Ureter (tissue), 1 donor: ENCODE data around the gene SORD. TPM values are rescaled to one million over a fixed set of nuclear protein-coding genes. Genes with fewer than 3 reads are reported as not detected.
"Not testable (repeated sequence)": the region's sequence is repeated elsewhere in the genome, so short reads cannot be mapped to it uniquely, and the experiment has no call there.

Experiments
- DNase-seq: peaks from one replicate; pipeline ENCODE4 v3.0.0-alpha.2; 2020; ENCODE audit warnings: low spot score
- total RNA-seq: library from RNA; stranded (reverse); gene quantifications from one replicate; pipeline ENCODE4 v1.2.4, GENCODE V29; 2023
- donor health status: DM: yes; HTN: yes; CAD: no.

SORD gene
- total RNA-seq, 1 donor from 2014 or later, result 43.1 TPM

DNA sequence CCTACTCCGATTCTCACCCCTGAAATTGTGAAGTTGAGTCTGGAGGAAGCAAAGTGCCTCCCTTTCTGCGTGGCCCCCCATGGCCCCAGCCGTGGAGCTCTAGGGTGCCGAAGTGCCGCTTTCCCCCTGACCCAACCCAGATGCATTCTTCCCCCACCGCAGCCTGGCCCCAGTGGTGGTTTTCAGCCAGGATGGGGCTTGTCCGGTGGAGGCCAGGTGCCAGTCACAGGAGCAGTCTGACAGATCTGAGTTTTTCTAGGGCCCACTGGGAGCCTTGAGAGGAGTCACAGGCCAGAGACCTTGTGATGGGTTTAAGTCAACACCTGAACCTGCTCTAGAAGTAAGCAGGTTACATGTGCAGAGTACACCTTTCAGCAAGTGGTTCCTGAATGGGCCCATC lies 39.3 kb downstream of the SORD start:
- DNase-seq, result not testable (repeated sequence)

DNA sequence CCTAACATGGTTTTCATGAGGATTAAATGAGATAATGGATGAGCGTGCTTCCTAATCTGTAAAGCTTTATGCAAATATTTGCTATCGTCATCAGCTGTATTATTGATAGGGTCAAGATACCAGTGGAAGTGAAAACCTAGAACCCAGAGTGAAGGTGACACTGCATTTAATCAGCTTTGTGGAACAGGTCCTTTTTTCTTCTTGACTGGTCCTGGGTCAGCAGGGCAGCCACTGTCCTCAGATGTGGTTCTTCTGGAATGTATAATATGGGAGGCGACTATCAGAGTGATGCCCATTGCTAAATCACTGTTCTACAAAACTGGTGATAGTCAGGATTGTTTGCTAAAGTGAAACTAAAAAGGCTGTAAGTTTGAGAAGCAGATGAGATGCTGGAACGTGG lies 41.4 kb downstream of the SORD start:
- DNase-seq, result no peak

DNA sequence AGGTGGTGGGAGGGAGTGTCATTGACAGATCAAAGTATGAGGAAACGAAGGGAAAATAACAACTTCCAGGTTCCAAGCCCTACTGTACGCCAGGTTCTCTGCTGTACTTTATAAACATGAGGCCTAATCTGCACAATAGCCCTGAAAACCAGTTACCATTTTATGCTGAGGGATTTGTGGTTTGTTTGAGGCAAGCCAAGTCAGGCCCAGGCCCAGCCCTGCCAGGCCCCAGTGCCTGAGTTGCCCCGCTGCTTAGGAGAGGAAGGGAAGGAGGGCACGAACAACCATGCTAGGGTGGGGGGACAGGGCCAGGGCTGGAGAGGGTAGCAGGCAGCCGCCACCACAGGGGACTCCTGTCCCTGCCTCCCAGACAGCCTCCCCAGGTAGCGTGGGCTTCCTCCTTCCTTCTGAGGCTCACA lies 47.0 kb downstream of the SORD start:
- DNase-seq, result not testable (repeated sequence)

DNA sequence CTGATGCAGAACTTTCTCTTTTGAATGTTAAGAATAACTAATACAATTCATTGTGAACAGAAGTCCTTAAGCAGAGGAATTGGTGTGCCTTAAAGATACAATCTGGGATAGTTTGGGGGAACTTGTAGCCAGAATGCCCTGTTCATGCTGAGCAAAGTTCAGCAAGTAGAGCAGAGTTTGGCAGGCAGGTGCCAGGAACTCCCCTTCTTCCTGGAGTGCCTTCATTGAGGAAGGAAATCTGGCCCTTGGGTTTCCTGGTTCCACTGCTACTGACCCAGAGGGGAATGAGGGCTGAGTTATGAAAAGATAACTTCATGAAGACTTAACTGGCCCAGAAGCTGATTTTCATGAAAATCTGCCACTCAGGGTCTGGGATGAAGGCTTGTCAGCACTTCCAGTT lies 50.6 kb downstream of the SORD start:
- not testable (repeated sequence) for DNase-seq

DNA sequence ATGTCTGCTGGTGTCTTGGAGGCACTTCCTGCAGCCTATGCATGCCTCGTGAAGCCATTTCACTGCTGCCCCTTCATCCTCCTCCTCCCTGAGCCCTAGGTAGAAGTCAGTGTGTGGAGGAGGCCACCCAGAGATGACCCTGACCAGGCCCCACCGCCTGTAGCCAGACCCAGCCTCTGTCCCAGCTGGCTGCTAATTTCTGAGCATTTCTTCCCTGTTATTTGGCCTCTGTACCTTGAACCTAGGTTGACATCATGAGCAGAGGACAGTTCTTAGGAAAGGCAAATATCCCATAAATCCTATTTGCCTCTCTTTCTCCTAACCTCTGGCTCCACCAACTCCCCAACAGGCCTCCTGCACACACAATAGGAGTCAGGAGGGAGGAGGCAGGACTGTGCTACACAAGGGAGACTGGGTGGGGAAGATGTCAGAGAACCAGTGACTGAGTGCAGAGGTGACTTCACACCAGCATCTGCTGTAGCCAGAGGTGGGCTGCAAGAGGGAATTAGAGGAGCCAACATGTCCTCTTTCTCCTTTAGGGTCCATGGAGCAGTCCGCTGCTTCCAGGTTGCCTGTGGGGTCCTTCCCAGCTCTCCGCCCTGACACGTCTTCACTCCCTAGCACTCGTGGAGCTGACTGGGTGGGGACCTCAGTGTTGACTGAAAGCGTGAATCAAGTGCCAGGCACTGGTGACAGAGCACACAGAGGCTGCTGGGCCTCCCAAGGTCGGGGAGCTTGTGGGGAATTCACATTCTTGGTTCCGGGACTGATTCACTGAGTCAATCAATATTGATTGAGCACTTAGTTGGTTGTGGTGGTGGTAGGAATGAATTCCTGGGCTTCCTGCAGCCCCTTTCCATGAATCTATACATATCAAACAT lies 52.7 kb downstream of the SORD start:
- not testable (repeated sequence) for DNase-seq

DNA sequence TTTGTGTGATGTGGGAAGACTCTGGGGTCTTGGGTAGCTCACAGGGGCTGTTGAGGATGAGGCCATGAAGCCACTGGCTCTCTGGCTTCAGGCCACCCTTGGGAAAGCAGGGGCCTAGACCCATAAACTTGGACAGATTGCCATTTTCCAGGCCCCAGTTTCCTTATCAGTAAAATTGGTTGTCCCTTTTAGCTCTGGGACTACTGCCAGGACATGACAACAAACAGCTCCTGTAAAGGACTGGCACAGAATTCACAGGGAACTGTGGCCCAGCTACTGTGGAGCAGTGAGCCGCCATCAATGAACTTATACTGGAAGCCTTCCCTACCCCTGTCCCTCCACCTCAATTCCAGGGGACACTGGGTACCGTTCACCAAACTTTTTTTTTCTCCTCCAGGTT lies 54.4 kb downstream of the SORD start:
- not testable (repeated sequence) for DNase-seq

DNA sequence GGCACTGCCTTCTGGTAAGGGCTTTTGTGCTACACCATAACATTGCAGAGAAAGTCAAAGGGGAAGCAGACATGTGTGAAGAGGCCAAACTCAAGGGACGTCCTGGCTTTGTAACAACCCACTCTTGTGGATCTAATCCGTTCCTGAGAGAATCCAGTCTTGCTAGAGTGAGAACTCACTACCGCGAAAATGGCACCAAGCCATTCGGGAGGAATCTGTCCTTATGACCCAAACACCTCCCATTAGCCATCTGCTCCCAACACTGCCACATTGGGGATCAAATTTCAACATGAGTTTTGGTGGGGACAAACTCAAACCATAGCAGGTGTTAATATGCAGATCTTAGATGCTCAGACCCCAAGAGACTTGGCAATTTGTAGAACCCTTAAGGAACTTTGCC lies 56.2 kb downstream of the SORD start:
- DNase-seq, result not testable (repeated sequence)

DNA sequence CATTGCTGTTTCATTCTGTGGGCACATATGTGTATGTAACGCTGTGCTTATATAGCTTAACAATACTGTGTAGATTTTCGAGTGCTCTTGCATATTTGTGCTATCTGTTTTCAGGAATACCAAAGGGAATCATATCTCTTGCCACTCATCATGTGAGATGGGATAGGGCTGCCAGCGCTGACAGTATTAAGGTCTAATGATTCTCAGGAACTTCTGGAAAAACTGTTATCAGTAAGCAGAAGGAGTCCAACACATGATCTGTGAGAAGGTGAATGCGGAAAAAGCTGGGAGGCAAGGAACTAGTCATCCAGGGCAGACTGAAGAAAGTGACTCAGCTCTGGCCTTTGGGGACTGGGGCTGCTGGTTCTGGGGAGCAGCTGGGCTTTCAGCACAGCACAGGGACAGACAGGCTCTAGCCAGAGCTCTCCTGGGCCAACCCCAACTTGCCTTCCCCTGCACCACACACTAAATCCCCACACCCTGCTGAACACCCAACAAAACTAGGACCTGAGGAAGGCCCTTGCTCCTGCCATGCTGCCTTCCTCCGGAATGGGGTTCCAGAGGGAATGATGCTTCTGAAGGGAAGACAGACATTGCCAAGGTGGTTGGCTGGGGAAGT lies 56.7 kb downstream of the SORD start:
- not testable (repeated sequence) for DNase-seq

DNA sequence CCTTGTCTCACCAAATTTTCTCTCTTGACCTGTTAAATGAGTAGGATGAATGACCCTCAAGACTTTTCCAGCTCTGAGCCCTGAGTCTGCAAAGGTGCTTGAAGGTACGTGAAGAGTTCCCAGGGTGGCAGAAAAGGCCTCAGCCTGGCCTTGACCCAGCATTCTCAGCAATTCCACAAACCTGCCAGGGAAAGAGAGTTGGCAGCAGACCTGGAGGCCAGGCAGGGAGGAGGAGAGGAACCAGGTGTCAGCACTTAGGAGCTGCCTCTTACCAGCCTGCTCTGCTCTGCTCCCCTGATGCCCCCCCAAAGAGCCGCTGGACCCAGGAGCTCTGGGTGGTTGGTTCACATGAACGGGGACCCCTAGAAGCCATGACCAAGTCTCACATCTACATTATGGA lies 57.6 kb downstream of the SORD start:
- not testable (repeated sequence) for DNase-seq

DNA sequence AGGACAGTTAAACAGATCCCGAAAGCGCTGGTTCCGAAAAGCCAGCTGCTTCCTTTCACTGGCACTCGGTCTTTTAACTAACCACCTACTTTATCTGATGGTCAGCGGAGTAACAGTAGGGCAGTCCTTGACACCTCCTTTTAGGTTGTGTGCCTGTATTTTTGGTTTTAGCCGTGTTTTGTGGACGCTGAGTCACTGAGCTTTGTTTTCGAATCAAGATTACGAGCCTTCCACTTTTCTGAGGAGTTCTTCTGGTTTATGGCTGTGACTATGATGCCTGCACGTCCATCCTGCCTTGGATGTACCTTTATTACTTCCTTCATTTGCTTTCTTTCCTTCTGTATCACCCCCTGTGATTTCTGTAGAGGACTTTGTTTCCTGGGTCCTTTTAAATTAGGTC lies 59.4 kb downstream of the SORD start:
- not testable (repeated sequence) for DNase-seq

DNA sequence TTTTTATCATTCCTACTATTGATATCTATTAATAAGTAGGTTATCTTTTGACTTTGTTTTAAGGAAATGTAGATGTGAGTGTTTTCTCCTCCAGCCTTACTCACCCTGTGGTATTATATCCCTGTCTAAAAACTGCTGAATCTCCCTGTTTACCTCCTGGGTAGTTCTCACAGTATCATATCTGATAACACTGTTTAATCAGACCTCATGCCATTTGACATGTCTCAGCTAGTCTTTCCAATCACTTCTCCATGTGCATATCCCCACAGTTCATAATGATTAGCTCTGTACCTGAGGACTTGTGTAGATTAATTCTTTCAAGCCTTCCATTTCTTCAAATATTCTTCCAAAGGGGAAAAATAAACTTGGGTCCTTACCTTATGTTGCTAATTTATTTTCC lies 60.2 kb downstream of the SORD start:
- DNase-seq, result no peak

DNA sequence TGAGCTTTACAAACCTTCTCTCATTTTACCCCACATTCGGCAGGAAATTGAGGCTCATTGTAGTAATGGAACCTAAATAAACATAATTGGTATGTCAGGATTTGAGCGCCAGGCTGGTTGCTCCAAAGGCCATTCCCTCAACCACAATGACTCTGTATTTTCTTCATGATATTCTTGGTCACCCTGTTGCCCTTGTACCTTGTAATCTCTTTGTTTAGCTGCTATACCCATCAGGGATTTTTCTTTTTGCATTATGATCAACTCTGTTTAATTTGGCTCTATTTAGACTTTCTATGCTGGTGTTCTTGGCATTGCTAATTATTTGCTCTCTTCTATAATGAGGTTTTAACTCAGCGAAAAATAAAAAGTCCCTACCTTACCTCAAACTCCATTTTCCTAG lies 61.2 kb downstream of the SORD start:
- DNase-seq, result no peak

DNA sequence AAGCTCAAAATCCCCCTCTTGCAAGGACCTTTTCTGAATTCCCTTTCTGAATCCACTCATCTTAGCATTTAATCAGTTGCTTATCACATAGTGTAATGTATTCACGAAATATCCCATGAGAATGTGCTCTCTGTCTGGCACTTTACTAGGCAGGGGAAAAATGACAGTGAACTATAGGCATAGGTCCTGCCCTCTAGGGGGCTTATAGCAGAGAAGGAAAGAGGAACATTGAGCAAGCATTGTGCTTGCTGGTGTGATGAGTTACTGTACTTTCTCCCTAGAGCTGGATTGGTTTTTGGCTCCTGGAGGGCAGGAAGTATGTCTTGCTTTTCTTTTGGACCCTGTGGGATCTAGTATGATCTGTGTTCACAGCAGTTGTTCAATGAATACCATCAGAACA lies 64.5 kb downstream of the SORD start:
- no peak for DNase-seq

DNA sequence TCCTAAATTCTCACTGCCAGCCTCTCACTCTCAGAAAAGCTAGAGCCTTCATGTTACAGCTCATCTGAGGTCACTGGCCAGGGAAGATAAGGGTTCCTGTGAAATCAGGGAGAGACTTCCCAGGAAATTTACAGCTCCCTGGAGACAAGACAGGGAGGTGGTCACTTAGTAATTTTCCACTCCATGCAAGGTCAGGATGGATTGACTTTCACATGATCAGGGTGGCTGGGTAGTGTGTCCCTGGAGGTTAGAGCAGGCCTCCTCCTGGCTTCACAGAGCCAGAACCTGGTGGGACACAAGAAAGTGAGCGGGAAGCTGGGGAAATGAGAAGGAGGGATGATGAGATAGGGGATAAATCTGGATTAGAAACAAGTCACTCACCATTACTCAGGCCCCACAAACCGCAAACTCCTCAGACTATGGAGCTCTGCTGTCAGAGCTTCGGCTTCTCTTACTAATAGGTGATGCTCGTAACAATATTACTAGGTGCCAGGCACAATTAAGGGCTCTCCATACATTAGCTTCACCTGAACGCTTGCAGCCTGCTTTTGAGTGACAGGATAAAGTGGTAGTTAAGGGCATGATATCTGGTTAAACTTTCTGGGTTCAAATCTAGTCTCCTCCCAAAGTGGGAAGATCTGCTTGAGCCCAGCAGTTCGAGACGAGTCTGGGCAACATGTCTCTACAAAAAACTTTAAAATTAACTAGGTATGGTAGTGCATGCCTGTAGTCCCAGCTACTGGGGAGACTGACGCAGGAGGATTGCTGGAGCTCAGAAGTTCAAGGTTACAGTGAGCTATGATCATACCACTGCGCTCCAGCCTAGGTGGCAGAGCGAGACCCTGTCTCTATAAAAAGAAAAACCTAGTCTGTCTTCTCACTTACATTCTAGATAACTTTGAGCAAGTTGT lies 66.1 kb downstream of the SORD start:
- no peak for DNase-seq

DNA sequence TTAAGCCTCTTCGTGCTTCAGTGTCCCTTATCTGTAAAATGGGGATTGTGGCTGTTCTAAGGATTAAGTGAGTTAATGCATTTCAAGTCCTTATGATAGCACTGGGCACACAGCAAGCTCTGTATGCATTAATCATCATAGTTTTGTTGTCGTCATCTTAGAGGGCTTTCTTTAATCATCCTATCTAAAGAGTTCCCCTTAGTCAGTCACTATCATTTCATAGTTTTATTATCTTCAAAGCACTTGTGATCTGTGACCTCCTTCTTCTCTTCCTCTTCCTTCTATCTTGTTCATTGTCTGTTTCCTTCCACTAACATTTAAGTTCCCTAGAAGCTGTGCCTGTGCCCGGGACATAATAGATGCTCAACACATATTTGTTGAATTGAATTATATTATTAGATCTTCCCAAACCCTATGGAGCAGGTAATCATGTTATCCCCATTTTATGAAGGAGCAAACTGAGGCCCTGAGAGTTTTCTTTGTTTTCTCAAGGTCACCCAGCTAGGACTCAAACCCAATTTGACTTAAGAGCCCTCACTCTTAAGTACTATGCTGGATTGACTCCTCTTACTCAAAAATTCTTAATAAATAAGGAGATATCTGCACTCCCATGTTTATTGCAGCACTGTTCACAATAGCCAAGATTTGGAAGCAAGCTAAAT lies 66.8 kb downstream of the SORD start:
- no peak for DNase-seq

DNA sequence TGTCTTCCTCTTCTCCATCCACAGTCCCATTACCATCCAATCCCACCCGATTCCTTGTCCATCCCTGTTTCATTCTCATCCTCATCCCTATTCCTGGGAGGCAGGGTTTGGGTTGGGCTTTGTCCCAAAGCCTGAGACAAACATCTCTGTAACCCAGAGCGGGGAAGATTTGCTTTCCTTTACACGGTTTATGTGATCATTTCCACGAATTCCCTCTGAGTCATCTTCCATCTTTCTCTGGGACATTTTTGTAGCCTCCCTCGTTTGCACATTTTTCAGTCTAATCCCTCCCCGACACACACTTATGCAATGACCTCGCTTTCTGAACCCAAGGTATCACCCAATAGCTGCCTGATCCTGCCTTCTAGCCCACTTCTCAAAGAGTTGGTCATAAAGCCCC lies 68.2 kb downstream of the SORD start:
- DNase-seq, result no peak

DNA sequence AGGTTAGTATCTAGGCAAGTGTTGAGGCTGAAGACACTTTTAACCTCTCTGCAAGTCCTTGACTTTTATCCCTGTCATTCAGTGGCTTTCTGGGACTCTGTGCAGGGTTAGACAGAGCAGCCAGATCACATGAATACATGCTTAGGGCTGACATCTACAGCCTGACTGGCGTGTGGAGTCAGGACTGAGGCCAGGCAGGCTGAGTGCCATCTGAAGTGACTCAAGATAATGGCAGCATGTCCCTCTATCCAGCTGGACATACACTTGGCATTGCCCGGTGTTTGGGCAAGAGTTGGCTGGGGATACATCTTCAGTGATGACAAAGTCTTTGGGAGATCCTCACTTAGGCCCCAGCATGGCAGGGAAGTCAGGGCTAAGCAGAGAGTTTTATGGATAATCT lies 68.6 kb downstream of the SORD start:
- DNase-seq, result no peak

DNA sequence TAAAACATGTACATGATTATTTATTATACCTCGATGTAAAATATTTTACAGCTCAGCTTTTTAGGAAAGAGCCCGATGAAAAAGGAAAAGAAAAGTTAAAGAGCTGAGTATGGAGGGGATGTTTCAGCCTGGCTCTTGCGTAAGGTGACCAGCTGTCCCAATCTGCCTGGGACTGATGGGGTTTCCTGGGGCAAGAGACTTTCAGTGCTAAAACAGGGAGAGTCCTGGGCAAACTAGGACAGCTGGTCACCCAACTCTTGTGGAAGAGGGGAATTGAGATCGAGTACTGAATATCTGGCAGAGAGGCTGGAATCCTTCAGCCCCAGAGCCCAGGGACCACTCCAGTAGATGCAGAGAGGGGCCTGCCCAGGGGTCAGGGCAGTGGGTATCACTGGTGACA lies 70.0 kb downstream of the SORD start:
- no peak for DNase-seq

DNA sequence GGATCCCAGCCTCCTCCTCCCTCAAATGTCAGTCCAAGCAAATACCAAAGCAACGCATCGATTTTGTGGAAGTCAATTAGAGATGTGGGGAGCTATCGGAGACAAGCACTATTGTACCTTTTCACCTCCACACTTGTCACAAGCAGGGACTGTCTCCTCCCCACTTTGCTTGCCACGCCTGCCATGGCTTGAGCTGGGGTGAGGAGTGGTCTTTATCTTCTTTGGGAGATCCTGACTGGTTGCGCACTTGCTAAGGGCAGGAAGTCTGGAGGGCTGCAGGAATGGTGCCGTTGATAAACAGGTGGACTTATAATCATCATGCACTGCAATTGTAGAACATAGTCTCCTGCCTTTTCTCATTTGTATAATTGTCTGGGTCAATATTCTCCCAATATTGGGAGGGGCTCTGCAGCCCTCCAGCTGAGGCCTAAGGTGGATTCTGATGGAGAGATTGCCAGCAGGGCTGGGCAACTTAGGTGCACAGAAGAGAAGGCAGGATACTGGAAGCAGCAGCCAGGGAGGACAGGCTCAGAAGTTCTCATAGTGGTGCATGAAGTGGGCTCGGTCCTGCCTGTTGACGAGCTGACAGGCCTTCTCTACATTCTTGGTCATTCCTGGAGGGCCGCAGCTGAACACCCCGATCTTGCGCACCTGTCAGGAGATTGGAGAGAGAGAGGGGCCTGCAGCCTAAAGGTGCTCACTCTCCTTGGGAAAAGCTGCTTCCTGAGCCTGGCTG lies 70.8 kb downstream of the SORD start:
- no peak for DNase-seq

DNA sequence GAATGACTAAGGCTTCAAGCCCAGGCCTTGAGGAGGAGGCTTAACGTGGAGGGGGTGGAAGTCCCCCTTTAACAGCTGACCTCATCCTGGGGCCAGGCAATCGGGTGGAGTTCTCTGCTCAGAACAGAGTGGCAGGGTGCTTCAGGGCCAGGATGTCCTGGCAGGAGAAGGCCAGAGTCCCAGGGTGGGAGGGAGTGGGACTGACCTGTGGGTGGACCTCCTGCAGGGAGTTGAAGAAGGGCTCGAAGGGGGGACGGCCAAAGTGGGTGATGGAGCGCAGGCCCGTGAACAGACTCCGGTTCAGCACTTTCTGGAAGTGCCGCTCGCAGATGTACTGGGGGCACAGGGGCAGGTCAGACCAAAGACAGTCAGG lies 71.3 kb downstream of the SORD start:
- DNase-seq, result no peak

DNA sequence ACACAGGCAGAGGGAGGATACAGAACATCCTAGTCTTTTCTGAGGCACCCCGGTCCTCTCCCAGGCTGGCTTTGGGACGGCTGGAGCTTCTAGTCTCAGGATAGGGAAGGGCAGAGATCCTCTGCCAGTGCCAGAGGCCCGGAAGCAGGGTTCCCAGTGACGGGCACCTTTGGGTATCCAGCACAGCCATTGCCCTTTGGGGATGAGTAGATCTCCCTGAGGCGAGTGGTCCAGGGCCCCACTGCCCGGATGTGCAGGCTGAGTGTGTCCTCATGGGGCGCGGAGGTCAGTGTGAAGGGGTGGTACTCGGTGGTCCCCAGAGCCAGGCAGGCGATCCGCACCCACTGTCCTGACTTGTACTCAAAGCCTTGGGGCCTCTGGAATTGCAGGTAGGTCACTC lies 72.7 kb downstream of the SORD start:
- DNase-seq, result no peak
